ENCODE results near the gene CHST9. TPM values are rescaled to one million over a fixed set of nuclear protein-coding genes. Genes with fewer than 3 reads are reported as not detected.

The CHST9 gene
- polyA plus RNA-seq, 1 donor from 2014 or later: 0.32 TPM

- H3K79me2 ChIP-seq (replicated peaks; ENCODE audit: insufficient read depth, low read length): no peaks in the 10 kb centered on the region
- no peak overlapping the region for H2AFZ ChIP-seq (ENCODE audit: low read depth, low read length)
- no peak overlapping the region for H3K27ac ChIP-seq (ENCODE audit: low read length)
- H3K36me3 ChIP-seq (ENCODE audit: insufficient read depth, low read length): no peaks in the 10 kb centered on the region
- H3K9ac ChIP-seq (ENCODE audit: low read length): no peak overlapping the region
- no peaks in the 10 kb centered on the region for H3K9me2 ChIP-seq (ENCODE audit: insufficient read depth, low read length)
- H3K4me3 ChIP-seq (ENCODE audit: low read length): no peak overlapping the region
- H4K20me1 ChIP-seq (ENCODE audit: insufficient read depth): no peaks in the 10 kb centered on the region
- H3K4me2 ChIP-seq (ENCODE audit: low read length): no peak overlapping the region
- H3K9me3 ChIP-seq (ENCODE audit: low read length): no peaks in the 10 kb centered on the region
- TF ChIP-seq SMC3 (conservative IDR thresholded peaks at IDR 0.05; ENCODE audit: poor library complexity): no peak
- TF ChIP-seq, protein P1, sequence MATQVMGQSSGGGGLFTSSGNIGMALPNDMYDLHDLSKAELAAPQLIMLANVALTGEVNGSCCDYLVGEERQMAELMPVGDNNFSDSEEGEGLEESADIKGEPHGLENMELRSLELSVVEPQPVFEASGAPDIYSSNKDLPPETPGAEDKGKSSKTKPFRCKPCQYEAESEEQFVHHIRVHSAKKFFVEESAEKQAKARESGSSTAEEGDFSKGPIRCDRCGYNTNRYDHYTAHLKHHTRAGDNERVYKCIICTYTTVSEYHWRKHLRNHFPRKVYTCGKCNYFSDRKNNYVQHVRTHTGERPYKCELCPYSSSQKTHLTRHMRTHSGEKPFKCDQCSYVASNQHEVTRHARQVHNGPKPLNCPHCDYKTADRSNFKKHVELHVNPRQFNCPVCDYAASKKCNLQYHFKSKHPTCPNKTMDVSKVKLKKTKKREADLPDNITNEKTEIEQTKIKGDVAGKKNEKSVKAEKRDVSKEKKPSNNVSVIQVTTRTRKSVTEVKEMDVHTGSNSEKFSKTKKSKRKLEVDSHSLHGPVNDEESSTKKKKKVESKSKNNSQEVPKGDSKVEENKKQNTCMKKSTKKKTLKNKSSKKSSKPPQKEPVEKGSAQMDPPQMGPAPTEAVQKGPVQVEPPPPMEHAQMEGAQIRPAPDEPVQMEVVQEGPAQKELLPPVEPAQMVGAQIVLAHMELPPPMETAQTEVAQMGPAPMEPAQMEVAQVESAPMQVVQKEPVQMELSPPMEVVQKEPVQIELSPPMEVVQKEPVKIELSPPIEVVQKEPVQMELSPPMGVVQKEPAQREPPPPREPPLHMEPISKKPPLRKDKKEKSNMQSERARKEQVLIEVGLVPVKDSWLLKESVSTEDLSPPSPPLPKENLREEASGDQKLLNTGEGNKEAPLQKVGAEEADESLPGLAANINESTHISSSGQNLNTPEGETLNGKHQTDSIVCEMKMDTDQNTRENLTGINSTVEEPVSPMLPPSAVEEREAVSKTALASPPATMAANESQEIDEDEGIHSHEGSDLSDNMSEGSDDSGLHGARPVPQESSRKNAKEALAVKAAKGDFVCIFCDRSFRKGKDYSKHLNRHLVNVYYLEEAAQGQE (IDR thresholded peaks at IDR 0.05; ENCODE audit: borderline replicate concordance): no peak
- no peak for TF ChIP-seq TAF1 (IDR thresholded peaks at IDR 0.05; ENCODE audit: low read depth)
- no peak for TF ChIP-seq EZH2 (IDR thresholded peaks at IDR 0.05; ENCODE audit: borderline replicate concordance, insufficient read depth, low read length, poor library complexity, severe bottlenecking)
- no peak for TF ChIP-seq RAD21 (conservative IDR thresholded peaks at IDR 0.05)
- no peak for TF ChIP-seq EP300 (conservative IDR thresholded peaks at IDR 0.05; ENCODE audit: poor library complexity, severe bottlenecking)
- no peak for TF ChIP-seq CTCF (IDR thresholded peaks at IDR 0.05; ENCODE audit: poor library complexity, severe bottlenecking)
- TF ChIP-seq MXI1 (conservative IDR thresholded peaks at IDR 0.05; ENCODE audit: poor library complexity, severe bottlenecking): no peak
- TF ChIP-seq POLR2AphosphoS5 (IDR thresholded peaks at IDR 0.05): no peak
- no peaks in the 10 kb centered on the region for H3F3A ChIP-seq (ENCODE audit: insufficient read depth, low read length, poor library complexity, severe bottlenecking)
- no peaks in the 10 kb centered on the region for H3K27me3 ChIP-seq (ENCODE audit: insufficient read depth, low read depth, low read length)
Measured at GRCh38 chr18:27022477-27022876, 162.6 kb downstream of the CHST9 start.

DNA sequence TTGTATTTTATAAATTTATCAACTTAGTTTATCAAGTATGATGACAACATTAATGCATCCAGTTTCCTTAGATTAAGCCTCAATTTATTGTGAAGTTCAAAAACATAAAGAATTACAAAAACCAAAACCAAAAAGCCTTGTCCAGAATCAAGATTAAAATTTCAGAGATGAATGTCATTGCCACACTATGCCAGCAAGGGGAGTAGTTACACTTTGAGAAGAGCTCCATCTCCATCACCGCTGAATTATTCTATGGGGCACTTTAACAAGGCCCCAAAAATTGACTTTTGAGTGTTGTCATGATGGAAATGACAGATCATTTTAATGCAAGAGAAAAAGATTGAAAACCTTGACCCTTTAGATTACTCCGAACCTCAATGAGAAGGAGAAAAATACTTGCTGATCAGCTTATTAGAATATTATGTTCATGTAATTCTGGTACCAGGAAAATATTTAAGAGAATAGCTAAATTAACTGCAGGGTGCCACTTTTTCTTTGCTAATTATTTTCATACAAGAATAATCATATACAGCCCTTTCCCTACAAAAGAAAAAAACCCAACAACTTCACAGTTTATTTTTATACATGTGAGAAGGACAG lies 167.1 kb downstream of the CHST9 start:
- no peak overlapping the region for H3K4me2 ChIP-seq (ENCODE audit: low read length)
- no peaks in the 10 kb centered on the region for H4K20me1 ChIP-seq (ENCODE audit: insufficient read depth)
- no peaks in the 10 kb centered on the region for H3K9me3 ChIP-seq (ENCODE audit: low read length)
- no peaks in the 10 kb centered on the region for H3K36me3 ChIP-seq (ENCODE audit: insufficient read depth, low read length)
- no peaks in the 10 kb centered on the region for H3F3A ChIP-seq (ENCODE audit: insufficient read depth, low read length, poor library complexity, severe bottlenecking)
- no peak overlapping the region for H3K27ac ChIP-seq (ENCODE audit: low read length)
- H3K9ac ChIP-seq (ENCODE audit: low read length): no peak overlapping the region
- H3K27me3 ChIP-seq (ENCODE audit: insufficient read depth, low read depth, low read length): no peaks in the 10 kb centered on the region
- H3K9me2 ChIP-seq (ENCODE audit: insufficient read depth, low read length): no peaks in the 10 kb centered on the region
- TF ChIP-seq SMC3 (conservative IDR thresholded peaks at IDR 0.05; ENCODE audit: poor library complexity): peak; percentile 90
- TF ChIP-seq EZH2 (IDR thresholded peaks at IDR 0.05; ENCODE audit: borderline replicate concordance, insufficient read depth, low read length, poor library complexity, severe bottlenecking): no peak
- peak; percentile 90 for TF ChIP-seq RAD21 (conservative IDR thresholded peaks at IDR 0.05)
- TF ChIP-seq CTCF (IDR thresholded peaks at IDR 0.05; ENCODE audit: poor library complexity, severe bottlenecking): peak; percentile 85
- no peak overlapping the region for H3K4me3 ChIP-seq (ENCODE audit: low read length)
- H2AFZ ChIP-seq (ENCODE audit: low read depth, low read length): no peak overlapping the region
- H3K79me2 ChIP-seq (replicated peaks; ENCODE audit: insufficient read depth, low read length): no peaks in the 10 kb centered on the region

Measured in neural cell (in vitro differentiated cells).